Measurements from ENCODE around the gene IDH1. TPM values are rescaled to one million over a fixed set of nuclear protein-coding genes. Genes with fewer than 3 reads are reported as not detected.

Gene IDH1
- total and polyA plus RNA-seq, 10 of the 15 experiments (the other 5 are each of a cell fraction or from before 2014, with no cell fraction given) = 39.0 to 114 (median 55.0) TPM

GRCh38 chr2:208189069-208189809 lies 65.6 kb downstream of the IDH1 start:
- SMC1A ChIA-PET (ENCODE audit: uncharacterized antibody, unreplicated experiment) = no interaction called here
- BruUV-seq (replicated peaks) = no TSS peak

GRCh38 chr2:208186893-208187292 lies 68.0 kb downstream of the IDH1 start:
- Histone ChIP-seq H2AFZ (ENCODE audit: control insufficient read depth, low read depth, low read length) (no peak overlapping the region), H3K9me3 (replicated peaks; ENCODE audit: control insufficient read depth, insufficient read depth, low read length) (no peaks in the 10 kb centered on the region), H3K79me2 (ENCODE audit: control insufficient read depth, insufficient read depth, low read length) (no peaks in the 10 kb centered on the region), H3K36me3 (ENCODE audit: control insufficient read depth in 2 of 2, insufficient read depth in 2 of 2, low read length in 1 of 2) (no peaks in the 10 kb centered on the region), H3K4me1 (ENCODE audit: control insufficient read depth, insufficient read depth, low read length) (no peaks in the 10 kb centered on the region), H3K27me3 (replicated peaks in 1 of 2; ENCODE audit: control insufficient read depth in 2 of 2, insufficient read depth in 2 of 2, low read length in 1 of 2) (peaks cover 0 to 6% of the 10 kb centered on the region in 2 experiments; a peak in 1 of 4 replicates), H3K9ac (ENCODE audit: control insufficient read depth, insufficient read depth, low read length) (no peak overlapping the region), H3K4me3 (no peak overlapping the region), H3K4me2 (ENCODE audit: control insufficient read depth, insufficient read depth) (no peak overlapping the region), H4K20me1 (ENCODE audit: control insufficient read depth, insufficient read depth) (no peaks in the 10 kb centered on the region), H3K27ac (ENCODE audit: control insufficient read depth, insufficient read depth) (no peak overlapping the region)
- DNase-seq (ENCODE audit: low read depth, low spot score) = no peak
- 31% methylated on average over 2 of the region's 2 CpGs for WGBS (ENCODE audit: insufficient coverage, insufficient replicate concordance, low lambda C conversion rate, missing lambda C conversion rate)
- POLR2A ChIA-PET = no interaction called here
- TF ChIP-seq ZNF592 (IDR thresholded peaks at IDR 0.05) = no peak
- in situ Hi-C loops (cut with MboI) = loop anchor here (25.0 kb wide), 1 partner anchor 1025 kb away; no protein-coding TSS in a partner anchor
- SMC1A ChIA-PET (ENCODE audit: uncharacterized antibody, unreplicated experiment) = interaction anchor here (1.5 kb wide), 1 partner anchor 11 kb away, joined by 3 read pairs; no protein-coding TSS in a partner anchor
- FAIRE-seq = no peak
- no peak for ATAC-seq
- CTCF ChIA-PET = no interaction called here
- BruUV-seq (replicated peaks) = no TSS peak
- RAD21 ChIA-PET (ENCODE audit: unreplicated experiment) = no interaction called here
- intact Hi-C loops (cut with micrococcal nuclease; ENCODE audit: unreplicated experiment) = no loop called here

More at GRCh38 chr2:208189069-208189809, 65.6 kb downstream of the IDH1 start:
- Histone ChIP-seq H3K4me1 (ENCODE audit: control insufficient read depth, insufficient read depth, low read length) (no peaks in the 10 kb centered on the region), H3K9ac (ENCODE audit: control insufficient read depth, insufficient read depth, low read length) (no peak overlapping the region), H3K27ac (ENCODE audit: control insufficient read depth, insufficient read depth) (no peak overlapping the region), H3K4me3 (no peak overlapping the region), H4K20me1 (ENCODE audit: control insufficient read depth, insufficient read depth) (no peaks in the 10 kb centered on the region), H3K36me3 (ENCODE audit: control insufficient read depth in 2 of 2, insufficient read depth in 2 of 2, low read length in 1 of 2) (no peaks in the 10 kb centered on the region), H3K27me3 (replicated peaks in 1 of 2; ENCODE audit: control insufficient read depth in 2 of 2, insufficient read depth in 2 of 2, low read length in 1 of 2) (peaks cover 0 to 2% of the 10 kb centered on the region in 2 experiments; a peak in 1 of 4 replicates), H3K4me2 (ENCODE audit: control insufficient read depth, insufficient read depth) (no peak overlapping the region), H3K9me3 (replicated peaks; ENCODE audit: control insufficient read depth, insufficient read depth, low read length) (no peaks in the 10 kb centered on the region), H3K79me2 (ENCODE audit: control insufficient read depth, insufficient read depth, low read length) (no peaks in the 10 kb centered on the region), H2AFZ (ENCODE audit: control insufficient read depth, low read depth, low read length) (no peak overlapping the region)
- 26% methylated on average over 5 of the region's 5 CpGs for WGBS (ENCODE audit: insufficient coverage, insufficient replicate concordance, low lambda C conversion rate, missing lambda C conversion rate)
- ATAC-seq (no peak), DNase-seq (ENCODE audit: low read depth, low spot score) (no peak), FAIRE-seq (no peak)
- ChIA-PET CTCF (interaction anchor here (1.1 kb wide), 1 partner anchor 13 kb away, joined by 3 read pairs; no protein-coding TSS in a partner anchor), POLR2A (no interaction called here), RAD21 (ENCODE audit: unreplicated experiment) (interaction anchor here (1.2 kb wide), 1 partner anchor 14 kb away, joined by 5 read pairs; no protein-coding TSS in a partner anchor)
- intact Hi-C loops (cut with micrococcal nuclease; ENCODE audit: unreplicated experiment) (no loop called here), in situ Hi-C loops (cut with MboI) (loop anchor here (25.0 kb wide), 1 partner anchor 1023 kb away; no protein-coding TSS in a partner anchor)
- TF ChIP-seq SREBF2 (IDR thresholded peaks at IDR 0.05; ENCODE audit: low read length) = no peak
- TF ChIP-seq ZZZ3 (IDR thresholded peaks at IDR 0.05; ENCODE audit: control insufficient read depth, insufficient read length, low read depth) = no peak
- TF ChIP-seq RAD21 (IDR thresholded peaks at IDR 0.05; ENCODE audit: insufficient read depth, low read depth, low read length) = no peak
- TF ChIP-seq FOXM1 (IDR thresholded peaks at IDR 0.05; ENCODE audit: low read depth, low read length) = no peak
